Coronary artery (tissue), 2 donors: ENCODE data around the gene FXYD3.

ENCODE experiments used
- DNase-seq: peaks from one replicate; pipeline ENCODE4 v3.0.0-alpha.2; 2017; ENCODE audit warnings: low spot score
- H3K27ac ChIP-seq, 2 donors: fragments of 200-600 bp; sonication (generic); one replicate each; pipeline ENCODE4 v1.5.1; 2016 to 2019
- H3K4me3 ChIP-seq: fragments of 200-600 bp; sonication (generic); 2 replicates; pipeline ENCODE4 v1.5.1; 2016; ENCODE audit warnings: mild to moderate bottlenecking, moderate library complexity
- CTCF ChIP-seq: fragments of 200-600 bp; sonication (generic); IDR thresholded peaks from one replicate; pipeline ENCODE4 v1.5.1; 2019; ENCODE audit warnings: antibody characterized with exemption

FXYD3 gene

GRCh38 chr19:35155981-35156672 lies 40.5 kb downstream of the FXYD3 start:
- H3K4me3 ChIP-seq = peak overlapping the region; percentile 77
- TF ChIP-seq CTCF = no peak
- no peak for DNase-seq
- peak overlapping the region in 1 of 2 donors; percentile 86 for H3K27ac ChIP-seq

- DNase-seq = no peak
- H3K4me3 ChIP-seq = no peak overlapping the region
These were observed 41.0 kb downstream of the FXYD3 start for GRCh38 chr19:35156673-35157014.

GRCh38 chr19:35157431-35157830 lies 41.8 kb downstream of the FXYD3 start:
- H3K27ac ChIP-seq = no peak overlapping the region
- TF ChIP-seq CTCF = no peak
- H3K4me3 ChIP-seq = no peak overlapping the region
- no peak for DNase-seq

More at GRCh38 chr19:35156673-35157014, 41.0 kb downstream of the FXYD3 start:
- TF ChIP-seq CTCF = no peak
- H3K27ac ChIP-seq = no peak overlapping the region

GRCh38 chr19:35159606-35160005 lies 44.0 kb downstream of the FXYD3 start:
- DNase-seq = no peak
- H3K4me3 ChIP-seq = no peak overlapping the region
- H3K27ac ChIP-seq = no peak overlapping the region
- no peak for TF ChIP-seq CTCF

- no peak for DNase-seq
- H3K4me3 ChIP-seq = no peak overlapping the region
- TF ChIP-seq CTCF = no peak
These were observed 45.2 kb downstream of the FXYD3 start for GRCh38 chr19:35160629-35161433.

GRCh38 chr19:35161434-35161743 lies 45.8 kb downstream of the FXYD3 start:
- no peak overlapping the region for H3K27ac ChIP-seq
- no peak for DNase-seq
- H3K4me3 ChIP-seq = no peak overlapping the region
- no peak for TF ChIP-seq CTCF

More at GRCh38 chr19:35160629-35161433, 45.2 kb downstream of the FXYD3 start:
- H3K27ac ChIP-seq = no peak overlapping the region
